ENCODE data around the gene KLK2. TPM values are rescaled to one million over a fixed set of nuclear protein-coding genes. Genes with fewer than 3 reads are reported as not detected.

Gene KLK2
- total RNA-seq, 1 experiment from 2014 or later: not detected

DNA sequence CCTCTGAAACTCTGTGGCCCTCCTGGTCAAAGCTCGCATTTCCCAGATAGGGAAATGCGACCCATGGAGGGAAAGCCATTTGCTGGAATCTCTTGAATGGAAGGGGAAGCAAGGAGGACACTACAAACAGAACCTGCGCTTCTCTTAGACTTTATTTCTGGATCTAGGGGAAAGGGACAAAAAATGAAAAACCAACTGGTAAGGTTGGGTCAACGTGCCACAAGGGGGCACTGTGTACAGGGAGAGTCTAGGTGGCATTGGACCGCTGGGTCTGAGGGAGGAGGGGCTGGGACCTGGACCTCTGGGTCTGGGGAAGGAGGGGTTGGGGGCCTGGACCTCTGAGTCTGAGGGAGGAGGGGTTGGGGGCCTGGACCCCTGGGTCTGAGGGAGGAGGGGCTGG, 33.0 kb downstream of the KLK2 start:
- in situ Hi-C loops (cut with HindIII; ENCODE audit: low pct_unique_long_range_greater_than_20kb, low sequenced_read_pairs): no loop called here
- no peaks in the 10 kb centered on the region for H3K9me3 ChIP-seq (ENCODE audit: control insufficient read depth, insufficient read depth, low read depth, low read length)
- no TSS peak for BruUV-seq (replicated peaks)
- TF ChIP-seq TCF7L2 (IDR thresholded peaks at IDR 0.05; ENCODE audit: low read depth, low read length) (no peak), POLR2AphosphoS5 (IDR thresholded peaks at IDR 0.05; ENCODE audit: low read depth, low read length) (no peak), SIN3A (IDR thresholded peaks at IDR 0.05; ENCODE audit: borderline replicate concordance, insufficient read depth, low read depth, low read length) (no peak)
- TF ChIP-seq, protein P1, sequence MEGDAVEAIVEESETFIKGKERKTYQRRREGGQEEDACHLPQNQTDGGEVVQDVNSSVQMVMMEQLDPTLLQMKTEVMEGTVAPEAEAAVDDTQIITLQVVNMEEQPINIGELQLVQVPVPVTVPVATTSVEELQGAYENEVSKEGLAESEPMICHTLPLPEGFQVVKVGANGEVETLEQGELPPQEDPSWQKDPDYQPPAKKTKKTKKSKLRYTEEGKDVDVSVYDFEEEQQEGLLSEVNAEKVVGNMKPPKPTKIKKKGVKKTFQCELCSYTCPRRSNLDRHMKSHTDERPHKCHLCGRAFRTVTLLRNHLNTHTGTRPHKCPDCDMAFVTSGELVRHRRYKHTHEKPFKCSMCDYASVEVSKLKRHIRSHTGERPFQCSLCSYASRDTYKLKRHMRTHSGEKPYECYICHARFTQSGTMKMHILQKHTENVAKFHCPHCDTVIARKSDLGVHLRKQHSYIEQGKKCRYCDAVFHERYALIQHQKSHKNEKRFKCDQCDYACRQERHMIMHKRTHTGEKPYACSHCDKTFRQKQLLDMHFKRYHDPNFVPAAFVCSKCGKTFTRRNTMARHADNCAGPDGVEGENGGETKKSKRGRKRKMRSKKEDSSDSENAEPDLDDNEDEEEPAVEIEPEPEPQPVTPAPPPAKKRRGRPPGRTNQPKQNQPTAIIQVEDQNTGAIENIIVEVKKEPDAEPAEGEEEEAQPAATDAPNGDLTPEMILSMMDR (IDR thresholded peaks at IDR 0.05): peak; percentile 51; the same call in 1 of the 2 replicates
- TF ChIP-seq, protein P2, sequence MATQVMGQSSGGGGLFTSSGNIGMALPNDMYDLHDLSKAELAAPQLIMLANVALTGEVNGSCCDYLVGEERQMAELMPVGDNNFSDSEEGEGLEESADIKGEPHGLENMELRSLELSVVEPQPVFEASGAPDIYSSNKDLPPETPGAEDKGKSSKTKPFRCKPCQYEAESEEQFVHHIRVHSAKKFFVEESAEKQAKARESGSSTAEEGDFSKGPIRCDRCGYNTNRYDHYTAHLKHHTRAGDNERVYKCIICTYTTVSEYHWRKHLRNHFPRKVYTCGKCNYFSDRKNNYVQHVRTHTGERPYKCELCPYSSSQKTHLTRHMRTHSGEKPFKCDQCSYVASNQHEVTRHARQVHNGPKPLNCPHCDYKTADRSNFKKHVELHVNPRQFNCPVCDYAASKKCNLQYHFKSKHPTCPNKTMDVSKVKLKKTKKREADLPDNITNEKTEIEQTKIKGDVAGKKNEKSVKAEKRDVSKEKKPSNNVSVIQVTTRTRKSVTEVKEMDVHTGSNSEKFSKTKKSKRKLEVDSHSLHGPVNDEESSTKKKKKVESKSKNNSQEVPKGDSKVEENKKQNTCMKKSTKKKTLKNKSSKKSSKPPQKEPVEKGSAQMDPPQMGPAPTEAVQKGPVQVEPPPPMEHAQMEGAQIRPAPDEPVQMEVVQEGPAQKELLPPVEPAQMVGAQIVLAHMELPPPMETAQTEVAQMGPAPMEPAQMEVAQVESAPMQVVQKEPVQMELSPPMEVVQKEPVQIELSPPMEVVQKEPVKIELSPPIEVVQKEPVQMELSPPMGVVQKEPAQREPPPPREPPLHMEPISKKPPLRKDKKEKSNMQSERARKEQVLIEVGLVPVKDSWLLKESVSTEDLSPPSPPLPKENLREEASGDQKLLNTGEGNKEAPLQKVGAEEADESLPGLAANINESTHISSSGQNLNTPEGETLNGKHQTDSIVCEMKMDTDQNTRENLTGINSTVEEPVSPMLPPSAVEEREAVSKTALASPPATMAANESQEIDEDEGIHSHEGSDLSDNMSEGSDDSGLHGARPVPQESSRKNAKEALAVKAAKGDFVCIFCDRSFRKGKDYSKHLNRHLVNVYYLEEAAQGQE (IDR thresholded peaks at IDR 0.05; ENCODE audit: insufficient read depth in 1 of 2, low read depth in 2 of 2, low read length in 1 of 2): no peak
- H3K4me3 ChIP-seq (ENCODE audit: low read depth in 2 of 2, low read length in 2 of 2): no peak overlapping the region
- CTCF ChIA-PET: no interaction called here
- intact Hi-C loops (cut with micrococcal nuclease; ENCODE audit: unreplicated experiment): no loop called here
- no peaks in the 10 kb centered on the region; the same call in 1 of the 2 replicates for H3K27me3 ChIP-seq (ENCODE audit: control insufficient read depth, insufficient read depth, low read length)
- ATAC-seq (no peak), DNase-seq (ENCODE audit: low read depth, low spot score) (no peak)
- POLR2A ChIA-PET: no interaction called here
- no peaks in the 10 kb centered on the region for H3K36me3 ChIP-seq (ENCODE audit: control insufficient read depth, insufficient read depth, low read length)
- no peaks in the 10 kb centered on the region for H3K4me1 ChIP-seq (ENCODE audit: control insufficient read depth, insufficient read depth, low read length)
- H3K27ac ChIP-seq (ENCODE audit: low read length): no peak overlapping the region

DNA sequence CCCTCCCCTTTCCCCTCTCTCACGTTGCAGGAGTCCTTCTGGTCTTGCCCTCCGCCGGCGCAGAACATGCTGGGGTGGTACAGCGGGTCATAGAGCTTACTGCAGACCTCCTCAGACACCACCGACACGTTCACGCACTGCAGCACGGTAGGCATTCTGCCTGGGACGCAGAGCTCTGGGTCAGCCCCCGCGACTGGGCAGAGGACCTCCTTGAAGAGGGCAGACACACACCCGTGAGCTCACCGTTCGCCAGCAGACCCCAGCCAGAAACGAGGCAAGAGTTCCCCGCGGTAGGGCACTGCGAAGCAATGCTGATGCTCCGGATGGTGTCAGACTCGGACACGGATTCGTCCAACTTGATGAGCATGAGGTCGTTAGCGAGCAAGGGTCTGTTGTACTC, 35.1 kb downstream of the KLK2 start:
- Histone ChIP-seq H3K27me3 (ENCODE audit: control insufficient read depth, insufficient read depth, low read length) (peaks cover 4% of the 10 kb centered on the region; the same call in 1 of the 2 replicates), H3K4me1 (ENCODE audit: control insufficient read depth, insufficient read depth, low read length) (no peaks in the 10 kb centered on the region), H3K4me3 (ENCODE audit: low read depth in 2 of 2, low read length in 2 of 2) (no peak overlapping the region), H3K9me3 (ENCODE audit: control insufficient read depth, insufficient read depth, low read depth, low read length) (no peaks in the 10 kb centered on the region), H3K36me3 (ENCODE audit: control insufficient read depth, insufficient read depth, low read length) (no peaks in the 10 kb centered on the region), H3K27ac (ENCODE audit: low read length) (no peak overlapping the region)
- intact Hi-C loops (cut with micrococcal nuclease; ENCODE audit: unreplicated experiment) (no loop called here), in situ Hi-C loops (cut with HindIII; ENCODE audit: low pct_unique_long_range_greater_than_20kb, low sequenced_read_pairs) (no loop called here)
- ATAC-seq: no peak
- TF ChIP-seq, protein P1 (IDR thresholded peaks at IDR 0.05): no peak
- TF ChIP-seq POLR2AphosphoS5 (IDR thresholded peaks at IDR 0.05; ENCODE audit: low read depth, low read length) (no peak), SIN3A (IDR thresholded peaks at IDR 0.05; ENCODE audit: borderline replicate concordance, insufficient read depth, low read depth, low read length) (no peak), TCF7L2 (IDR thresholded peaks at IDR 0.05; ENCODE audit: low read depth, low read length) (no peak)
- TF ChIP-seq, protein P2 (IDR thresholded peaks at IDR 0.05; ENCODE audit: insufficient read depth in 1 of 2, low read depth in 2 of 2, low read length in 1 of 2): no peak
- DNase-seq (ENCODE audit: low read depth, low spot score): no peak
- ChIA-PET POLR2A (no interaction called here), CTCF (interaction anchor here (1.2 kb wide), 1 partner anchor 14 kb away, joined by 3 read pairs; no protein-coding TSS in a partner anchor)
- no TSS peak for BruUV-seq (replicated peaks)

Data from Panc1 (cell line).